OCI-LY7 (cell line): ENCODE results near the gene RIC3.

Experiments
- EZH2phosphoT487 ChIP-seq: fragments of 200-600 bp; sonication (generic); IDR thresholded peaks from 2 replicates; pipeline ENCODE4 v1.6.1; 2018; ENCODE audit warnings: low read depth, borderline replicate concordance, mild to moderate bottlenecking, mixed run types, antibody characterized with exemption, low read length, moderate library complexity, mixed read lengths
- TF ChIP-seq, protein P1 (sequence below): fragments of 200-600 bp; sonication (generic); conservative IDR thresholded peaks from 2 replicates; pipeline ENCODE4 v1.5.1; 2014; ENCODE audit warnings: mild to moderate bottlenecking, antibody characterized with exemption, low read length, moderate library complexity, mixed read lengths

DNA sequence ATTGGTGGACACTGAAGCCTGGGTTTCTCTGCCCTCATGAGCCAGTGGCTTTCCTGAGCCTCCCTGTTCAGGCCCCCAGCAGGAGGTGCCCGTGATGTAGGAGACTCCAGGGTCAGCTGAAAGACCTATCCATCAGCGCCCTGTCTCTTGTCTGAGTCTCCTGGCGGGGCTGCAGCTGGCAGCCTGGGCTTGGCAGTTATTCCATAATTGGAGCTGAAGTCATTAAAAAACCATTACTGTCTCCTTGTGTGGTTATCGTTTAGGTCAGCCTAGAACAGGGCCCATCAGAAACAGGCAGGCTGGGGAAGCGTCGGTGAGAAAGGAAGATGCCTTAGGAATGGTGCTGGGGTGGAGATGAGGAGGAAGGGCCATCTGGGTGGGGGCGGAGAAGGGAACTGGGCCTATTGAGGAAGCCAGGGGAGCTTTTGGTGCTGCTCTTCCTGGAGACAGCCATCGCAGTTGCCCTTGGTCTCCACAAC, 82.8 kb downstream of the RIC3 start:
- TF ChIP-seq, protein P1, sequence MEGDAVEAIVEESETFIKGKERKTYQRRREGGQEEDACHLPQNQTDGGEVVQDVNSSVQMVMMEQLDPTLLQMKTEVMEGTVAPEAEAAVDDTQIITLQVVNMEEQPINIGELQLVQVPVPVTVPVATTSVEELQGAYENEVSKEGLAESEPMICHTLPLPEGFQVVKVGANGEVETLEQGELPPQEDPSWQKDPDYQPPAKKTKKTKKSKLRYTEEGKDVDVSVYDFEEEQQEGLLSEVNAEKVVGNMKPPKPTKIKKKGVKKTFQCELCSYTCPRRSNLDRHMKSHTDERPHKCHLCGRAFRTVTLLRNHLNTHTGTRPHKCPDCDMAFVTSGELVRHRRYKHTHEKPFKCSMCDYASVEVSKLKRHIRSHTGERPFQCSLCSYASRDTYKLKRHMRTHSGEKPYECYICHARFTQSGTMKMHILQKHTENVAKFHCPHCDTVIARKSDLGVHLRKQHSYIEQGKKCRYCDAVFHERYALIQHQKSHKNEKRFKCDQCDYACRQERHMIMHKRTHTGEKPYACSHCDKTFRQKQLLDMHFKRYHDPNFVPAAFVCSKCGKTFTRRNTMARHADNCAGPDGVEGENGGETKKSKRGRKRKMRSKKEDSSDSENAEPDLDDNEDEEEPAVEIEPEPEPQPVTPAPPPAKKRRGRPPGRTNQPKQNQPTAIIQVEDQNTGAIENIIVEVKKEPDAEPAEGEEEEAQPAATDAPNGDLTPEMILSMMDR, result no peak
- TF ChIP-seq EZH2phosphoT487, result no peak
